HG03196 (cell line): Measurements from ENCODE around the gene GATA5.
"Not testable (repeated sequence)": the region's sequence is repeated elsewhere in the genome, so short reads cannot be mapped to it uniquely, and the experiment has no call there.

Experiments
- ATAC-seq: cut with Tn5 transposase; IDR thresholded peaks from one replicate; pipeline ENCODE4 v1.9.1; 2021; ENCODE audit not compliant: unreplicated experiment

GATA5 gene

DNA sequence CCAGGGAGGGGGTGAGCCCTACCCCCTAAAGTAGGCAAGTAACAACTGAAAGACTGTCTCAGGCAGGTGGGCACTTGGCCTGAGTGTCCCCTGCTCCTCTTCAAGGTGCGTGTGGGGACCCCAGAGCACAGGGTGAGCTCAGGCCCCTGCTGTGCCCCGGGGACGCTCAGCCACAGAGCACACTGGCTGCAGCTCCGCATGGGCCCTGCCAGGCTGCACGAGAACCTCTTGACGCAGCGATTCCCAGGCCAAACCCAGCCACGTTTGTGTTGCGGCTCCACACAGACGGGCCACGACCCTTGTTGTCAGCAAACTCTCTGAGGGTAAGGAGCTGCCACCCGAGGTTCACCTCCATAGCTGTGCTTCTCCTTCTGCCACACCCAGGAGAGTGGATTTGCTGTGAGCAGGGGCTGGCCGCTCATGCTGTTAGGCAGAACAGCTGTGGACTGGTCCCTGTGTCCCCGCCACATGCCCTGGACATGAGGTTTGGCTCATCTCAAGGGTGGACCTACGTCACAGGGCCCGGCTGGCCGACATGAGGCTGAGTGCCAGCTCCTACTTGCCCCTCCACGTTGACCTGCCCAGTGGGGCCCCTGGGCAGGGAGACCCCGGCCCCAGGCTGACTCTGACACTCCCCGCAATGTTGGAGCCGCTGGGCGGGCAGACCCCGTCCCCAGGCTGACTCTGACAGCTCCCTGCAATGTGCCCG is 29.7 kb upstream of the GATA5 start:
- ATAC-seq = no peak

- no peak for ATAC-seq
Observed at GRCh38 chr20:62504323-62504722, 28.5 kb upstream of the GATA5 start.

GRCh38 chr20:62503401-62504178 is 27.8 kb upstream of the GATA5 start:
- no peak for ATAC-seq

GRCh38 chr20:62502496-62503095 is 26.8 kb upstream of the GATA5 start:
- peak; percentile 10 for ATAC-seq

DNA sequence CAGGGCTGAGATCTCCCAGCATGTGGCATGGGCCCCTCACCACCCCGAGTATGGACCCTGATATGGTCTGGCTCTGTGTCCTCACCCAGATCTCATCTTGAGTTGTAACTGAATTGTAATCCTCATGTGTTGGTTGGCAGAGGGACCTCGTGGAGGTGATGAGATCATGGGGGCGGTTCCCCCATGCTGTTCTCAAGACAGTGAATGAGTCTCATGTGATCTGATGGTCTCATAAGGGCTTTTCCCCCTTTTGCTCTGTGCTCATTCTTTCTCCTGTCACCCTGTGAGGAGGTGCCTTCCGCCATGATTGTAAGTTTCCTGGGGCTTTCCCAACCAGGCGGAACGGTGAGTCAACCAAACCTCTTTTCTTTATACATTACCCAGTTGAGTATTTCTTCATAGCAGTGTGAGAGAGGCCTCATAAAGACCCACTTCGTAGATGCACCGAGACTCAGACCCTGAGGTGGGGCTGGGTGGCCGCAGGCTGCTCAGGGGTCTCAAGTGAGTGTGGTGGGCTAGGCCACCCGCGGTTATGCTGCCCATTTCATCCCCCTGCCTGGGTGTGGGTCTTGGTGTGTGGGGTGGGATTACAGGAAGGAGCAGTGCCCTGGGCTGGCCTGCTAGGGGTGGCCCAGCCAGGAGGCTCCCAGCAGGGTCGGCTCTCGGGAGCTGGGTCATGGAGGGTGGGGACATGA is 26.2 kb upstream of the GATA5 start:
- peak; percentile 76 for ATAC-seq

GRCh38 chr20:62500237-62500864 is 24.6 kb upstream of the GATA5 start:
- ATAC-seq = no peak

GRCh38 chr20:62499758-62500236 is 24.0 kb upstream of the GATA5 start:
- ATAC-seq = no peak

GRCh38 chr20:62498874-62499273 is 23.1 kb upstream of the GATA5 start:
- ATAC-seq = no peak

GRCh38 chr20:62496568-62497218 is 20.9 kb upstream of the GATA5 start:
- no peak for ATAC-seq

DNA sequence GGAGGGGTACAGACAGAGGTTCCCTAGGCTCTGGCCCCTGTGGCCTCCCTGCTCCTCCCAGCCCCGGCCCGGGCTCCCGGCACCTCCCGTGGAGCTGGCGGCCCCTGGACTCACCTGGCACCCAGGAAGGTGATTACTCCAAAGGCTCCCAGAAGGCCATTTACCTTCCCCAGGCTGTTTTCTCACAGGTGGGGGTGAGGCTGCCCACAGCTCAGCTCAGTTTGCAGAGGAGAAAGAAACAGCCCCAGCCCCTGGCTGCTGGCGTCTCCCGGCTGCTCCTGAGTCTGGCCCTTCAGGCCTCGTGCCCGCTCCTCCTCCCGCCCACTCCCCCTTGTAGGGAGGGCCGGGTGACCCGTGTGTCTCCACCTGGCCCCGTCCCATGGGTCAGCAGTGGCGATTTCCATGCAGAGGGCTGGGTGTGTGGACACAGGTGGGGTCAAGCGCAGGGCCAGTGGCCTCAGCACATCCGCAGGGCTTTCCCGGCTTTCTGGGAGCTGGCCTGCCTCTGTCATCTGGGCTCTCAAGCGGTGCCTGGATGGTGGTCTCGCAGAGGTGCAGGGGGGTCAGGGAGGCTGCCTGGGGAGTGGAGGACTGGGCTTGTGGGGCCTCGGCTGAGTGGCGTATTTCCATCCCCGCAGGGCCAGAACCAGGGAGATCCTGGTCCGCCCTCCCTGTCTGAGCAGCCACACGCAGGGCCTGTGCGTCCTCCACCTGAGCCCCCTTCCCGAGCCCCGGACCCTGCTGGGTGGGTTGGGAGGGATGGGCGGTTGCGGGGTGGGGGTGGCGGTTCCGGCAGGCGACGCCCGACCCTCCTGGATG is 20.2 kb upstream of the GATA5 start:
- no peak for ATAC-seq

- ATAC-seq = no peak
Observed at GRCh38 chr20:62494980-62495748, 19.4 kb upstream of the GATA5 start.

GRCh38 chr20:62494537-62494936 is 18.7 kb upstream of the GATA5 start:
- no peak for ATAC-seq

- no peak for ATAC-seq
Observed at GRCh38 chr20:62493886-62494285, 18.1 kb upstream of the GATA5 start.

DNA sequence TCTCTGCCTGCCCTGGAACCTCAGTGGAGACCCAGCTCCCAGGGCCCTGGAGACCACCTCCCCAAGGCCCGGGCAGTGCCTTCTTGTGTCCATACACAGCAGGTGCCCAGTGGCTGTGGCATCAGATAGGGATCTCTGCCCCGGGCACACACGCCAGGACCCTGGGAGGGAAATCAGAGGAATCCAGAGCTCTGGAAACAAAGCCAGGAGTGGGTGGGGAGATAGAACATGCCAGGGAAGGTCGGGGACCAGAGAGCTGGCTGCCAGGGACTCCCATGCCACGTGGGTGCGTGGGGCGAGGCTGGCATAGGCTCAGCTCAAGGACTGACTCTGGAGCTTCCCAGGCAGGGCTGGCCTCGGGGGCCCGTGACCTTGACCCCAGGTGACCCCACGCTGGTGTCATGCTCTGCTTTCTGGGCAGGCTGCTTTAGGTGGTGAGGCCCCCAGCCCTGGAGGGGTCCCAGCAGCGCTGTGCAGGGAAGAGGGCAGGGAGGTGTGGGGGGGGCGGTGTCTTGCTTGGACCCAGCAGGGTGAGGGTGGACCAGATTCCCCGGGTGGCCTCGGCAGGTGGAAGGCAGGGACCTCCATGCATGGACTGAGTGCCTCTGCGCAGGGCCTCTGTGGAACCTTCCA is 17.6 kb upstream of the GATA5 start:
- no peak for ATAC-seq

DNA sequence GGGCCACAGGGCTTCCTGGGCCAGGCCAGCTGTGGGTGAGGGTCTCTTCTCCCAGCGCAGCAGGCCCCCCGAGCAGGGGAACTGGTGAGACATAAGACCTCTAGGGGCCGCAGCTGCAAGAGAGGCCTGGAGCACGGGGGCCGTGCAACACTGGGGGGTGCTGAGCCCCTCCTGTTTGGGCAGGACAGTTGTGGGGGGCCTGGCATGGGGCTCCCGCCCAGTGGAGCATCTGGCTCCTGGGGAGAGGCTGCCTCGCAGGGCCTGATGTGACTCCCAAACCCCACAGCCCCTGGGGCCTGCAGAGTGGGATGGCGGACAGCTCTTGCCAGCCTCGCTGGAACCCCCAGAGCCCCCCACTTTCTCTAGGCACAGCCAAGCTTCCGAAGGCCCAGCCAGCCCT is 16.9 kb upstream of the GATA5 start:
- ATAC-seq = no peak

DNA sequence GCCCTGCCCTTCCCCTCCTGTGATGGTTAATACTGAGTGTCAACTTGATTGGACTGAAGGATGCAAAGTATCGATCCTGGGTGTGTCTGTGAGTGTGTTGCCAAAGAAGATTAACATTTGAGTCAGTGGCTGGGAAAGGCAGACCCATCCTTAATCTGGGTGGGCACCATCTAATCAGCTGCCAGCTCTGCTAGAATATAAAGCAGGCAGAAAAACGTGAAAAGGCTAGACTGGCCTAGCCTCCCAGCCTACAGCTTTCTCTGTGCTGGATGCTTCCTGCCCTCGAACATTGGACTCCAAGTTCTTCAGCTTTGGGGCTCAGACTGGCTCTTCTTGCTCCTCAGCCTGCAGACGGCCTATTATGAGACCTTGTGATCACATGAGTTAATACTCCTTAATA is 15.0 kb upstream of the GATA5 start:
- not testable (repeated sequence) for ATAC-seq

GRCh38 chr20:62489932-62490263 is 14.1 kb upstream of the GATA5 start:
- ATAC-seq = no peak

- ATAC-seq = no peak
Observed at GRCh38 chr20:62489186-62489931, 13.6 kb upstream of the GATA5 start.
